ACHN (cell line): ENCODE results near the gene YRDC.

Source experiments
- DNase-seq: peaks from one replicate; pipeline ENCODE4 v3.0.0-alpha.2; 2015
- in situ Hi-C: cut with HindIII; loops from 2 replicates; pipeline ENCODE4 v1.10.0; 2017; ENCODE audit warnings: low sequenced_read_pairs, low pct_ligation_motif_present, low pct_unique_long_range_greater_than_20kb

The YRDC gene

DNA sequence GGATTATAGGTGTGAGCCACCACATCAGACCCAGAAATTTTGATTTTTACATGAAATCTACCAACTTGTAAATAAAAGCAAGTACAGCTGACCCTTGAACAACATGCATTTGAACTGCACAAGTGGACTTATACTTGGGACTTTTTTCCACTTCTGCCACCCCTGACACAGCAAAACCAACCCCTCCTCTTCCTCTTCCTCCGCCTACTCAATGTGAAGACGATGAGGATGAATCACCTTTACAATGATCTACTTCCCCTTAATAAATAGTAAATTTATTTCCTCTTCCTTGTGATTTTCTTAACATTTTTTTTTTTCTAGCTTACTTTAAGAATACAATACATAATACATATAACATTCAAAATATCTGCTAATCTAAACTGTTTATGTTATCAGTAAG, 17.5 kb upstream of the YRDC start:
- in situ Hi-C loops = no loop called here
- no peak for DNase-seq

DNA sequence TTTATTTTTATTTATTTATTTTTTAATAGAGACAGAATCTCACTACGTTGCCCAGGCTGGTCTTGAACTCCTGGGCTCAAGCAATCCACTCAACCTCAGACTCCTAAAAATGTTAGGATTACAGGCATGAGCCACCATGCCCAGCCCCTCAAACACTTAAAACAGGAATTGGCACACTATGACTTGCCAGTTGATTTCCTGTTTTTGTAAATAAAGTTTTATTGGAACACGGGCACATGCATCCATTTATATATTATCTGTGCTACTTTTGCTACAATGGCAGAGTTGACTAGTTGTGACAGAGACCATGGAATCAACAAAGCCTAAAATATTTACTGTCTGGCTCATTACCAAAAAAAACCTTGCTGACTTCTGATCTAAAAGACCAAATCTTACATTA, 16.0 kb upstream of the YRDC start:
- in situ Hi-C loops = no loop called here
- no peak for DNase-seq

DNA sequence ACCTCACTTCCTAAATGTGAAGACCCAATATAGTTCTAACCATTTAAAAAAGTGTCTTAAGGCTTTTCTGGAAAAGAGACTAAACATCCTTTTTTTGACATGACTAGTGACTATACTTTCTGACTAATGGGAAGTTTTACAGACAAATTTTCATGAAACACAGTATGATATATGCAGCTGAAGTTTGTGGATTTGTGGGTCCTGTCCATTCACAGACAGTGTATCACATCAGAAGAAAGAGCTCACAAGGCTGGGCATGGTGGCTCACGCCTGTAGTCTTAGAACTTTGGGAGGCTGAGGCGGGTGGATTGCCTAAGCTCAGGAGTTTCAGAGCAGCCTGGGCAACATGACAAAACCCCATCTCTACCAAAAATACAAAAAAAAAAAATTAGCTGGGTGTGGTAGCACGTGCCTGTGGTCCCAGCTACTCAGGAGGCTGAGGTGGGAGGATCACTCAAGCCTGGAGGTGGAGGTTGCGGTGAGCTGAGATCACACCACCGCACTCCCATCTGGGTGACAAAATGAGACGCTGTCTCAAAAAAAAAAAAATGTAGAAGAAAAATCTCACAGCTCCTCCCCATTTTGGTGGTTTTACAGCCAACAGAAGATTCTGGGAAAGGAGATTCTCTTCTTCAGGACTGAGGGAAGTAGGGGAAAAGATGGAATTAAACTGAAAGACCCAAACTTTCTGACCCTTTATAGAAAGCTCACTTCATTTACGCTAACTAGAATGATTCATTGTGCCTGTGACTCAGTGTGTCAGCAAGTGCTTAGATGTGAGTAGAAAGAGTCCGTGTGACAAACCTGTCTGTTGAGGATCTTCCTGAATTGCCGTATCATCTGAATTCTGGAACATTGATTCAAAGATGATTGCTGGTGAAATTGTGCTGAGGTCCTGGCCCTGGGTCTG, 15.2 kb upstream of the YRDC start:
- in situ Hi-C loops = no loop called here
- no peak for DNase-seq

DNA sequence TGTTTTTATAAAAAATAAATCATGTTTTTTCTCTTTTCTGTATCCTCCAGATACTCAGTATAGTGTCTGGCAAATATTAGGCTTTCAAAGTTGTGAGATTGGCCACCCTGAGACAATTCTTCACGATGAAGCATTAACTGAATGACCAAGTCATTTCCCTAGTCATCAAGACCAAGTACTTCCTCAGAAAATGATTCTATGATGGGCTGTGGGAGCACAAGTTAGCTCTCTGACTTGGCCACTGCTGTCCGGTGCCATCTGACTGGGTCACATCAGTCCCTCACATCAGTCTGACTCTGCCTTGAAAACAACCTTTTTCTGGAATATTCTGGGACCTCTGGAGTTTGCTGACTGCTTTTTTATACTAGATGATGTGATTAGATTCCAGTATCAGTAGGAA, 13.5 kb upstream of the YRDC start:
- DNase-seq = no peak
- in situ Hi-C loops = no loop called here

DNA sequence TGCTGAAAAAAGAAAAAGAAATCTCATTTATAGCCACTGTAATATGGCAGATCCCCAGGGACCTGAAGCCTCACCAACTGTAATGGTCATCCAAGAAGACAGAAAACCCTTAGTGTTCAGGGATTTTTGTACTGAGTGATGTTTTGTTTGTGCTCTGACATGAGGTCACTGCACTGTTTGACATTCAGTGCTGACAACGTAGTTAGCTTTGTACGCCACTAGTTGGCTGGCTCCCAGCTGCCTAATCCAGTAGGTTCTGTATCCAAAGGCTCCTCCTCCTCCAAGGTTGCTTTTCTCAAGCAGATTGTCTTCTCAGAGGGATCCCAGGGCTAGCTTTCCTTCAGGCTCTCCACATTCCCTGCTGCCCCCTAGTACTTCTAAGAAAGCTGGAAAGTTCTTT, 9.5 kb upstream of the YRDC start:
- no peak for DNase-seq
- in situ Hi-C loops = no loop called here

DNA sequence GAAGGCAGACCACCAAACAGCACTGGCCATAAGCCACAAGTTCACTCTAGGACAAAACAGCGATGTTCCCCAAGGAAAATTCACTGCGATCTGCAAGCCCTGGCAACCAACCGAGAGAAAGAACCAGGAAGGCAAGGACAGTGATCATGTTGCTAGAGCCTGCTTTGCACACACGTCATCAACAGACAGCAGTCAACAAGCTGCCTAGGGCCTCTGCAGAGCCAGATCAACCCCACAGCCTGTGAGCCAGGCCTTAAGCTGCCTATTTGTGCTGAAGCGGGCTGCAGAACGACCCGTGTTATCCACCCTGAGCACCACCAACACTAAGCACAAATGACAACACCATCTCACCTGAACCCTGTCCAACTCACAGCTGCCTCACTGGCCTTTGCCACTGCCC, 6.2 kb upstream of the YRDC start:
- in situ Hi-C loops = no loop called here
- DNase-seq = no peak

DNA sequence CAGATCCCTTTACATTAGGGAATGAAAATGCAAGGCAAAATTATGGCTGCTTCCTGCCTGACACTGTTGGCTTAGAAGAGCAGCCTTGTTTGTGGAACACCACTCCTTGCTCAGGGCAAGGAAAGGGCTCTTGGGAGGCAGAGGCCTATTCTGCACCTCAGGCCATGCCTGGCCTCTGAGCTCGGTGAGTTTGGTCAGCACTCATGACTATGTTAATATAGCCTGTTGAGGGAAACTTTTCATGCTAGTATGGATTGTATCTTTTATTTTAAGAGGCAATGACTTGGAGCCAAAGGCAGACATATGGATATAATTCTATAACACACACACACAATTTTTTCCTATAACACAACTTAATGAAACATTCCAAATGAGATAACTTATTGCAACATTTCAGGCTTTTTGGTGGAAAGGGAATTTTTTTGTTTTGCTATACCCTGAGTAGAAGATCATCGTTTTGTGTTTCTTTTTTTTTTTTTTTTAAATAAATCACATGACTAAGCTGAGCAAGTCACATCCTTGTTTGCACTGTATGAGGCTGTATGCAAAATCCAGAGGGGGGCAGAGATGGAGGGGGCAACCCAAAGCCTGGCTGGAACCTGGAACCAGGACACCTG, 5.6 kb upstream of the YRDC start:
- in situ Hi-C loops = no loop called here
- no peak for DNase-seq

DNA sequence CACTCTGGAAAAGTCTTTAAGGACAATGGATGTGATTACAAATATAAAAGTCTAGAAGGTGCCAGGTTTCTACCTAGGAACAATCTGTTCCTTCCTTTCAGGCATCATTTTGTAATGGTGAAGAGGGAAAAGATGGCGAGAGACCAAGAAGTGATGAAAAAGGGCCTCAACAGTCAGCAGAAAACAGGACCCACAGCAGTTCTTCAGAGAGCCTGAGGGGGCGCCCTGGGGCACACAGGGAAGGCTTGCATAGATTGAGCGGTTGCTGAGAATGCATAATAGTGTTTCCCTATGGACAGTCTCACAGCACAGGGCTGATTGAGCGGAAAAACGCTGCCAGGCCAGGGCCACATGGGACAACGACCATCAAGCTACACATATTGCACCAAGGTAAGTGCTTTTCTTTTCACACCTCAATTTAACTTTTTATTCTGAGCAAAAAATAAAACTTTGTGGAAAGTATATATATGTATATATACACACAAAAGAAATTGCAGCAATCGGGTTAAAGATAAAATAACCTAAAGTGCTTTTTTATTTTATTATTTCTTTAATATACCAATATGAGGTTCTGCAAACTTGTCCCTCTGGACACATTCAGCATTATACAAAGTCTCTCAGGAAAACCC, 3.1 kb upstream of the YRDC start:
- peak; percentile 78 for DNase-seq
- in situ Hi-C loops = no loop called here

DNA sequence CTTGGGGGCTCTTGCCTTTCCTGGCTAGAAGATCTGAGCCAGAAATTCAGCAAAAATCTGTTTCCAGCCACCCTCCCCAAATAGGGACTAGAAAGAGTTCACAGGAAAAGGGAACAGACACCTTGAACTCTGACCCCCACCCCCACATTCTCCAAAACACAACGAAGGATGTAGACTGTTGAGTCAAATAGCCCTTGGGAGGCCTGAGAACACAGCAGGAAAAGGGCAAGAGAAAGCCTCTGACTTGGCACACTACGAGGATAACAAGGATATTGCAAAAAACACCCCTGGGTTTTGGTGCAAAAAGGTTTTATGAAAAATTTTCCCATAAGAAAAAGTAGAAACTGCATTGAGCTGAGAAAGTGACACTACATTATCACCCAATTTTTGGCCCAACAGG, 1.9 kb upstream of the YRDC start:
- DNase-seq = no peak
- in situ Hi-C loops = no loop called here

DNA sequence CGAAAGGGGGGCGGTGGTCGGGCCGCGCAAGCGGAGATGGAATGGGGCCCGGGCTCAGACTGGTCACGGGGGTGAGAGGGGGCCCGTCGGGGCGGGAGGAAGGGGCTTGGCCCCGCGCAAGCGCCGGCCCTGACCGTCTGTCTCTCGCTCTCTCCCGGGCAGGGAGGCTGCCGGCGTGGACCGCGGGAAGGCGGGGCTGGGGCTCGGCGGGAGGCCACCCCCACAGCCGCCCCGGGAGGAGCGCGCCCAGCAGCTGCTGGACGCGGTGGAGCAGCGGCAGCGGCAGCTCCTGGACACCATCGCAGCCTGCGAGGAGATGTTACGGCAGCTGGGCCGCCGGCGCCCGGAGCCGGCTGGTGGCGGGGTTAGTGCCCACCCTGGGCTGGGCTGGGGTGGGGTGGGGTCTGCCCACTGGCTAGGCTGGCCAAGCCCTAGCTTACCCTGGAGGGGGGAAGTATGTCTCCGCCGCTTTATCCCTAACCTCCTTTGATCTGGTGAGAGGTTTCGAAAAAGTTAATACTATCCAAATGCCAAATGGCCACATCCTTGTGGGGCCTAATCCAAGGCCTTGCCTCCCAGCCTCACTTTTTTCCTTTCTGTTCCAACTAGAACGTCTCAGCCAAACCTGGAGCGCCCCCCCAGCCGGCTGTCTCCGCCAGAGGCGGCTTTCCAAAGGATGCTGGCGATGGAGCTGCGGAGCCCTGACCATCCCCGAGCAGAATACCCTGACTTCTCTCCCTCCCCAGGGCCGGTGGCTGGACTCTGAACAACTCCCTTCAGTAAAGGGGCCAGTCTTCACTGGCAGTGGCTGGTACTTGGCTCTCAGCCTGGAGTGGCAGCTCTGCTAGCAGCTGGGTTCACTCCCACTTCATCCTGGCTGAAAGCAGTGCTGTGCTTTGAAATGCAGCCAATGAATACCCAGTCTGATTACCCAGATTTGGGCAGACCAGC, 636 bp upstream of the YRDC start:
- in situ Hi-C loops = no loop called here
- DNase-seq = peak; percentile 80

DNA sequence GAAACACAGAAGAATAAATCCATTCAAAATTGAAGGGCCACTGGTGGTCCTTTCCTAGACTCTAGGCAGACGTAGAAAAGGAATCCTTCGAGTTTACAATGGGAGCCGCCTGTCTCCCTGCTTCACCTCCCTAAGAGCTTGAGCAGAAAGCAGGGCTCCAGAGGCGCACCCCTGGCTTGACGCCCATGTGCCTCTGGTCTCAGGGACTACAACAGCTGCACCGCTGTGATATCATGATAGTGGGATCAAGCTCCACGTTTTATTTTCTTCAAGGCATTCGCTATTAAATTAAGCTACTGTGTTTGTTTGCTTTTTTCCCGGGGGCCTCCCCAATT, 821 bp downstream of the YRDC start:
- peak; percentile 10 for DNase-seq
- in situ Hi-C loops = no loop called here

DNA sequence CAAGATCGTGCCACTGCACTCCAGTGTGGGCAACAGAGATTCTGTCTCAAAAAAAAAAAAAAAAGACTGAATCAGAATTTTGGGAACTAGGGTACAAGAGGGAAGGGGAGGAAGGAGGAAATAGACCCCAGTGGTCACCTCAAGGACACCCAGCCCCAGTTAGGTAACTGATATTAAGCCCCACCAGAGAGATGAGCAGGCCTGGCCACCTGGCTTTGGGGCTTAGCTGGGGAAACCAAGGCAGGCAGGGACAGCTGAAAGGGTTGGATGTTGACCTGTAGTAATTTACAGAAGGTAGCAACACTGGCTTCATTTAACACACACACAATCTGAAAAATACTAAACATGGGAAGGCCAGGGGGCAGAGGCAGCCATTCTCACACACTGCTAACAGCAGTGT, 5.6 kb downstream of the YRDC start:
- in situ Hi-C loops = no loop called here
- DNase-seq = no peak

DNA sequence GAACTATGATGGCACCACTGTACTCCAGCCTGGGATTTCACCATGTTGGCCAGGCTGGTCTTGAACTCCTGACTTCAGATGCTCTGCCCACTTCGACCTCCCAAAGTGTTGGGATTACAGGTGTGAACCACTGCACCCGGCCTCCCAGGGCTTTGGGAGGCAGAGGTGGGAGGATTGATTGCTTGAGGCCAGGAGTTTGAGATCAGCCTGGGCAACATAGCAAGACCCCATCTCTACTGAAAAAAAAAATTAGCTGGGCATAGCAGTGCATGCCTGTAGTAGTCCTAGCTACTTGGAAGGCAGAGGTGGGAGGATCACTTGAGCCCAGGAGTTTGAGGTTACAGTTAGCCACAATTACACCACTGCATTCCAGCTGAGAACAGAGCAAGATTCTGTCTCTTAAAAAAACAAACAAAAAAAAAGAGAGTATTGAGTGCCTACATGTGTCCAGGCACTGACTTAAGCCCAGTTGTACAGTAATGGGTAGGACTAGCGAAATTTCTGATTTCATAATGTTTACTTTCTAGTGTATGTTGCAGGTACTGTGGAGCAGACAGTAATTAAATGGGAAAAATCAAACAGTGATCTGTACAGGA, 10.2 kb downstream of the YRDC start:
- in situ Hi-C loops = no loop called here
- no peak for DNase-seq

DNA sequence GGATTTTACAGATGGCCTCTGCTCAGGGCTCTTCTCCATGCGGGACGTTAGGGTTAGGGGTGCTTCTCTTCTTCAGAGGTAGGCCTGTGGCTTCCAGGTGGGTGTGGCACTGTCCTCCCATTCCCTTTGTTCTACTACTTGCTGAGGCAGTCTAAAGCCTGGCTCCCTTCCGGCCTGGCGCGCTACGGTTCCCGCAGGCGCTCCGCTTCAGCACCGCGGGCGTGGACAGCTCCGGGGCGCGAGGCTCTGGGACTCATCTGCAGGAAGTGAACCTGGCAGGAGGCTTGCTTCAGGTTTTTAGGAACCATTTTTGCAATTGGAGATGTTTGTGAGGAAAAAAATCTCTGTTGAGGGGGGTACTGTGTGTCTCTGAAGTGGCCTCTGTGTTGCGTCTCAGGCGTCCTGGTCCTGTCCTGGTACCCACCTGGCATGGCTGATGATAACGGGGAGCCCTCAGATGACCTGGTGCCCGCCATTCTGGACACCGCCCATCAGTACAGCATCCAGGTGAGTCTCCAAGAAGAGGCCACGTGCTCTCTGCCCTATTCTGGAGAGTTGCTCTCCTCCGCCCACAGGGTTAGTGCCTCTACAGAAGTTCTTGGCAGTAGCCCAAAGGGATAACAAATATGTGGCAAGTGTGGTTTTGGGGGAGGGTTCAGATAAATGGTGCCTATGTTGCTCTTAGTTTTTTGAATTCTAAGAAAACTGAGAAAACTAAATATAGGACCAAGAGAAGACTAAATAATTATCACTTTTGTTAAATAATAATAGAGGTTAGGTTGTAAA, 12.5 kb downstream of the YRDC start:
- no peak for DNase-seq

DNA sequence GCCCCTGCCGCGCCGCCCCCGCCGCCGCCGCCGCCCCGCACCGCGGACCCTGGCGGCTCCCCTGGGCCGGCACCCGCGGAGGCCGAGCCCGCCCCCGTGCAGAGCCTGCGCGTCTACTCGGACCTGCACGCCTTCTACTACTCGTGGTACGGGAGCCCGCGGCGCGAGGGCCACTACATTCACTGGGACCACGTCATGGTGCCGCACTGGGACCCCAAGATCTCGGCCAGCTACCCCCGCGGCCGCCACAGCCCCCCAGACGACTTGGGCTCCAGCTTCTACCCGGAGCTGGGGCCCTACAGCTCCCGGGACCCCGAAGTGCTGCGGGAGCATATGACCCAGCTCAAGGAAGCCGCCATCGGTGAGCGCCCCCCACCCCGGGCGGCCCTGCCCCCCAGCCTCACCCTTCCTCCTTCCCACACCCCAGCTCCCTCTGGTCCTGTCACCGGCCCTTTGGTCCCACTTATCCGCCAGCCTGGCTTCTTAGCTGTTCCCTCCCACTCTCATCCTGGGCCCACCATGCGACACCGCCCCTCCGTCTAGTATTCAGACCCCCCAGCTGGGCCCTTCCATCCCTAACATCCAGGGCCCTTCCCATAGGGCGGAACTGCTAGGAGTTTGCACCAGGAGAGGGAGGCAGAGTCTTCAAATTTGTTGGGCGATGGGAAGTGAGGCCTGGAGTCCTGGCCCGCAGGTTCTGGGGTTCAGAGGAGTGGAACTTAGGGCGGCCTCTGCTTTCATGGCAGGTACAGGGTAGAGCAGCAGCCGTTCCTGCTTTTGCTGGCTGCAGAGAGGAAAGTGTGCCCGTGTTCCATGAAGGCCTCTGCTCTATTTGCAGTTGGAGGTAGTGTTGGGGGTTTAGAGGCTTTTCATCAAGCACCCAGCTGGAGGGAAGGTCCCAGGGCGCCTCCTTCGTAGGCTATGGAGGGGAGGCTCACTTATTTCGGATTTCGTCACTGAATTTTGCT, 13.4 kb downstream of the YRDC start:
- DNase-seq = peak; percentile 23
- in situ Hi-C loops = no loop called here

More for the DNA sequence above, 12.5 kb downstream of the YRDC start:
- in situ Hi-C loops = no loop called here

DNA sequence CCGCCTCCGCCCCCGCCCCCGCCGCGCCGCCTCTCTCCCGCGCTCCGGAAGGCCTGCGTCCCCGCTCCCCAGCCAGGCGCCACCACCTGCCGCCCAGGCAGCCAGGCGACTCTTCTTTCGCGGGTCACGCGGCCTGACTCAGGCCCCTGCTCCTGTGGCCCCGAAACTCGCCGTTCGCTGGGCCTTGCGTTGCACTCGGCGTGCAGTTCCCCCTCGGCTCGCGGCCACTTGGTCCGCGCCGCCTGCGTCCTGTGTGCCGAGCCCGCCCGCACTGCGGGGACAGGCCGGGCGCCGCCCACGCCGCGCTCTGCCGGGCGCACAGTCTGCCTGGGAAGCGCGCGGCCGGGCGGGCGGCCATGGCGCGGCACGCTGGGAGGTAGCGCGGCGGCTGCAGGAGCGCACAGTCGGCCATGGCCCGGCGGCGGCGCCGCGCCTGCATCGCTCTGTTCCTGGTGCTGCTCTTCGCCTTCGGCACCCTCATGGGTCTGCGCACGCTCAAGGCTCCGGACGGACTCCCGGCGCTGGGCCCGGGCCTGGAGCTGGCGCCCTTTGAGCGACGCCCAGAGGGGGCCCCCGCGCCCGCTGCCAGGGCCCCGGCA, 14.1 kb downstream of the YRDC start, which contains the start of gene MANEAL:
MANEAL (plus strand) TSS at position 75 of the 599 bp plus-strand sequence; CDS start at position 411, 336 bp downstream.
- in situ Hi-C loops = no loop called here
- DNase-seq = peak; percentile 48
